ENCODE data around the gene COLEC12. TPM values are rescaled to one million over a fixed set of nuclear protein-coding genes. Genes with fewer than 3 reads are reported as not detected.

COLEC12 gene
- polyA plus RNA-seq, 1 donor (not counting 4 experiments of a cell fraction or from before 2014, with no cell fraction given): not detected

DNA sequence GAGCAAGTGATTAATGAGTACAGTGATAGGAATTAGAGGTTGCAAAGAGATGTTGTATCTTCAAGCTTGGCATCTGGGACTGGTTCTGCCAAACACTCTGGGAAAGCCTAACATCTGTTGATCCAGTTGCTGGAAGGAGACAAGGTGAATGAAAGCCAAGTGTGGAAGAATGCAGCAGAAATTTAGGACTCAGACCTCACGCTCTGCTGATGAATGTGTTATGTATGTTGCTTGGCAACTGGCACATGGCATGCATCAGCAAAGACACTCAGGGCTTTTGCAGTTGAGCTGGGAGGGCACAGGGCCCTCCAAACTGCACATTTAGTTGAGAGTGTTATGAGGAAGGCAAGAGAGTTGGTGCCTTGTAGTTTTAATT is 105.5 kb downstream of the COLEC12 start:
- H3K4me2 ChIP-seq (ENCODE audit: control insufficient read depth, extremely low read depth, insufficient read depth, low read depth, low read length): no peak overlapping the region
- dilution Hi-C loops (cut with MboI; ENCODE audit: extremely low pct_ligation_motif_present, low sequenced_read_pairs): no loop called here
- H3K9me3 ChIP-seq (ENCODE audit: control insufficient read depth, low read depth, low read length): no peaks in the 10 kb centered on the region
- no peaks in the 10 kb centered on the region for H3K27me3 ChIP-seq (ENCODE audit: control insufficient read depth, extremely low read depth, insufficient read depth, low read length)
- H2AFZ ChIP-seq (ENCODE audit: control insufficient read depth, low read length): no peak overlapping the region
- no peak overlapping the region for H3K9ac ChIP-seq (ENCODE audit: control insufficient read depth, extremely low read depth, insufficient read depth, low read length)
- peaks cover 11% of the 10 kb centered on the region for H3K4me1 ChIP-seq (ENCODE audit: control insufficient read depth, extremely low read depth, insufficient read depth, low read length)
- DNase-seq (ENCODE audit: low read depth, low spot score): no peak
- no peaks in the 10 kb centered on the region for H3K79me2 ChIP-seq (ENCODE audit: control insufficient read depth, insufficient read depth, low read length)
- no peak for TF ChIP-seq EZH2 (IDR thresholded peaks at IDR 0.05; ENCODE audit: low read length)
- TF ChIP-seq, protein P1, sequence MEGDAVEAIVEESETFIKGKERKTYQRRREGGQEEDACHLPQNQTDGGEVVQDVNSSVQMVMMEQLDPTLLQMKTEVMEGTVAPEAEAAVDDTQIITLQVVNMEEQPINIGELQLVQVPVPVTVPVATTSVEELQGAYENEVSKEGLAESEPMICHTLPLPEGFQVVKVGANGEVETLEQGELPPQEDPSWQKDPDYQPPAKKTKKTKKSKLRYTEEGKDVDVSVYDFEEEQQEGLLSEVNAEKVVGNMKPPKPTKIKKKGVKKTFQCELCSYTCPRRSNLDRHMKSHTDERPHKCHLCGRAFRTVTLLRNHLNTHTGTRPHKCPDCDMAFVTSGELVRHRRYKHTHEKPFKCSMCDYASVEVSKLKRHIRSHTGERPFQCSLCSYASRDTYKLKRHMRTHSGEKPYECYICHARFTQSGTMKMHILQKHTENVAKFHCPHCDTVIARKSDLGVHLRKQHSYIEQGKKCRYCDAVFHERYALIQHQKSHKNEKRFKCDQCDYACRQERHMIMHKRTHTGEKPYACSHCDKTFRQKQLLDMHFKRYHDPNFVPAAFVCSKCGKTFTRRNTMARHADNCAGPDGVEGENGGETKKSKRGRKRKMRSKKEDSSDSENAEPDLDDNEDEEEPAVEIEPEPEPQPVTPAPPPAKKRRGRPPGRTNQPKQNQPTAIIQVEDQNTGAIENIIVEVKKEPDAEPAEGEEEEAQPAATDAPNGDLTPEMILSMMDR (optimal IDR thresholded peaks at IDR 0.05 in 1 of 3, IDR thresholded peaks at IDR 0.05 in 1 of 3, conservative IDR thresholded peaks at IDR 0.05 in 1 of 3; ENCODE audit: extremely low read depth in 1 of 3, insufficient read depth in 2 of 3, low read length in 3 of 3): no peak
- no peak overlapping the region for H3K27ac ChIP-seq (ENCODE audit: control insufficient read depth, insufficient read depth, low read length)
- H3K9me1 ChIP-seq (ENCODE audit: control insufficient read depth, extremely low read depth, insufficient read depth, low read length): no peaks in the 10 kb centered on the region
- H3K36me3 ChIP-seq (ENCODE audit: control insufficient read depth in 2 of 2, extremely low read depth in 1 of 2, insufficient read depth in 2 of 2, low read length in 2 of 2): no peaks in the 10 kb centered on the region
- H4K20me1 ChIP-seq (ENCODE audit: control insufficient read depth, extremely low read depth, insufficient read depth, low read length): no peaks in the 10 kb centered on the region
- no peak overlapping the region for H3K4me3 ChIP-seq (ENCODE audit: control insufficient read depth in 2 of 3, extremely low read depth in 1 of 3, insufficient read depth in 2 of 3, low read depth in 1 of 3, low read length in 3 of 3)
- no peak for FAIRE-seq

- no peak for DNase-seq (ENCODE audit: low read depth, low spot score)
- Histone ChIP-seq H2AFZ (ENCODE audit: control insufficient read depth, low read length) (no peak overlapping the region), H3K9ac (ENCODE audit: control insufficient read depth, extremely low read depth, insufficient read depth, low read length) (no peak overlapping the region), H3K36me3 (ENCODE audit: control insufficient read depth in 2 of 2, extremely low read depth in 1 of 2, insufficient read depth in 2 of 2, low read length in 2 of 2) (no peaks in the 10 kb centered on the region), H3K27me3 (ENCODE audit: control insufficient read depth, extremely low read depth, insufficient read depth, low read length) (no peaks in the 10 kb centered on the region), H3K79me2 (ENCODE audit: control insufficient read depth, insufficient read depth, low read length) (no peaks in the 10 kb centered on the region), H3K9me1 (ENCODE audit: control insufficient read depth, extremely low read depth, insufficient read depth, low read length) (no peaks in the 10 kb centered on the region), H3K4me3 (ENCODE audit: control insufficient read depth in 2 of 3, extremely low read depth in 1 of 3, insufficient read depth in 2 of 3, low read depth in 1 of 3, low read length in 3 of 3) (no peak overlapping the region), H4K20me1 (ENCODE audit: control insufficient read depth, extremely low read depth, insufficient read depth, low read length) (no peaks in the 10 kb centered on the region), H3K4me1 (ENCODE audit: control insufficient read depth, extremely low read depth, insufficient read depth, low read length) (peaks cover 11% of the 10 kb centered on the region), H3K4me2 (ENCODE audit: control insufficient read depth, extremely low read depth, insufficient read depth, low read depth, low read length) (no peak overlapping the region), H3K9me3 (ENCODE audit: control insufficient read depth, low read depth, low read length) (no peaks in the 10 kb centered on the region), H3K27ac (ENCODE audit: control insufficient read depth, insufficient read depth, low read length) (no peak overlapping the region)
- TF ChIP-seq EZH2 (IDR thresholded peaks at IDR 0.05; ENCODE audit: low read length): no peak
- TF ChIP-seq, protein P1 (optimal IDR thresholded peaks at IDR 0.05 in 1 of 3, IDR thresholded peaks at IDR 0.05 in 1 of 3, conservative IDR thresholded peaks at IDR 0.05 in 1 of 3; ENCODE audit: extremely low read depth in 1 of 3, insufficient read depth in 2 of 3, low read length in 3 of 3): no peak
- dilution Hi-C loops (cut with MboI; ENCODE audit: extremely low pct_ligation_motif_present, low sequenced_read_pairs): no loop called here
- no peak for FAIRE-seq
Measured at GRCh38 chr18:394262-394986, 106.1 kb downstream of the COLEC12 start.

Measured in keratinocyte (primary cell).